ENCODE data around the gene GREB1L.

DNA sequence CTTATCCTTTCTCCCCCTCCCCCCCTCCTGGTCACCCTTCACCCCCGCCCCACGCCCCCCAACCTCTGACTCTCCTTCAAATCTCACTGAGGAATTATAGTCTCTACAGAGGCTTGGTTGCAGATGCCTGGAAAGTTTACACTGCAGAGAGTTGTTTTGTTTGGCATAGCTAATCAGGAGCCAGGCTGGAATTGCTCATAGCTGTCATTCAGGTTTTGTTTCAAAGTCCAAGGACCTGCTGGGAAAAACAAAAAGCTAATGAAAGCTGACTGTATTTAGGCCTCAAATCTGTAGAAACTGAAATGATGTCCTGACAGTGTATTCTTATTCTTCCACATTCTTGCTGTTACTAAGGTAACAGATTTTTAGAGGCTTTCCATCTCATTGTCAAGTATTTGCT, 22.6 kb downstream of the GREB1L start:
- TF ChIP-seq, protein P1, sequence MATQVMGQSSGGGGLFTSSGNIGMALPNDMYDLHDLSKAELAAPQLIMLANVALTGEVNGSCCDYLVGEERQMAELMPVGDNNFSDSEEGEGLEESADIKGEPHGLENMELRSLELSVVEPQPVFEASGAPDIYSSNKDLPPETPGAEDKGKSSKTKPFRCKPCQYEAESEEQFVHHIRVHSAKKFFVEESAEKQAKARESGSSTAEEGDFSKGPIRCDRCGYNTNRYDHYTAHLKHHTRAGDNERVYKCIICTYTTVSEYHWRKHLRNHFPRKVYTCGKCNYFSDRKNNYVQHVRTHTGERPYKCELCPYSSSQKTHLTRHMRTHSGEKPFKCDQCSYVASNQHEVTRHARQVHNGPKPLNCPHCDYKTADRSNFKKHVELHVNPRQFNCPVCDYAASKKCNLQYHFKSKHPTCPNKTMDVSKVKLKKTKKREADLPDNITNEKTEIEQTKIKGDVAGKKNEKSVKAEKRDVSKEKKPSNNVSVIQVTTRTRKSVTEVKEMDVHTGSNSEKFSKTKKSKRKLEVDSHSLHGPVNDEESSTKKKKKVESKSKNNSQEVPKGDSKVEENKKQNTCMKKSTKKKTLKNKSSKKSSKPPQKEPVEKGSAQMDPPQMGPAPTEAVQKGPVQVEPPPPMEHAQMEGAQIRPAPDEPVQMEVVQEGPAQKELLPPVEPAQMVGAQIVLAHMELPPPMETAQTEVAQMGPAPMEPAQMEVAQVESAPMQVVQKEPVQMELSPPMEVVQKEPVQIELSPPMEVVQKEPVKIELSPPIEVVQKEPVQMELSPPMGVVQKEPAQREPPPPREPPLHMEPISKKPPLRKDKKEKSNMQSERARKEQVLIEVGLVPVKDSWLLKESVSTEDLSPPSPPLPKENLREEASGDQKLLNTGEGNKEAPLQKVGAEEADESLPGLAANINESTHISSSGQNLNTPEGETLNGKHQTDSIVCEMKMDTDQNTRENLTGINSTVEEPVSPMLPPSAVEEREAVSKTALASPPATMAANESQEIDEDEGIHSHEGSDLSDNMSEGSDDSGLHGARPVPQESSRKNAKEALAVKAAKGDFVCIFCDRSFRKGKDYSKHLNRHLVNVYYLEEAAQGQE (IDR thresholded peaks at IDR 0.05; ENCODE audit: insufficient read depth in 1 of 2, low read depth in 2 of 2, low read length in 2 of 2) = no peak
- TF ChIP-seq POLR2AphosphoS5 (IDR thresholded peaks at IDR 0.05; ENCODE audit: low read depth, low read length) = no peak
- TF ChIP-seq SIN3A (IDR thresholded peaks at IDR 0.05; ENCODE audit: borderline replicate concordance, insufficient read depth, low read length) = no peak
- no peak for TF ChIP-seq TAF1 (IDR thresholded peaks at IDR 0.05; ENCODE audit: borderline replicate concordance, insufficient read depth, low read length)

Measured in PFSK-1 (cell line).